ENCODE data around the gene ASCL3. TPM values are rescaled to one million over a fixed set of nuclear protein-coding genes. Genes with fewer than 3 reads are reported as not detected.

The ASCL3 gene
- total RNA-seq, 2 donors from 2014 or later: not detected

GRCh38 chr11:8962841-8963240, 20.0 kb upstream of the ASCL3 start:
- intact Hi-C loops (cut with DNase I): loop anchor here (5.0 to 10.0 kb wide), 2 partner anchors 51 to 148 kb away; partner anchors contain the start of gene AKIP1
- peaks cover 8% of the 10 kb centered on the region for H3K4me1 ChIP-seq
- peak overlapping the region; percentile 98 for H3K27ac ChIP-seq

GRCh38 chr11:8961401-8961800, 18.6 kb upstream of the ASCL3 start:
- no peak for DNase-seq
- Histone ChIP-seq H3K9ac (ENCODE audit: low read depth in 2 of 2, low read length in 2 of 2) (no peak overlapping the region), H3K27ac (no peak overlapping the region), H3K27me3 (no peaks in the 10 kb centered on the region), H3K4me1 (peaks cover 8% of the 10 kb centered on the region), H3K4me3 (no peak overlapping the region), H3K9me3 (no peaks in the 10 kb centered on the region), H3K36me3 (no peaks in the 10 kb centered on the region)
- no peak for TF ChIP-seq CTCF (IDR thresholded peaks at IDR 0.05)
- intact Hi-C loops (cut with DNase I): loop anchor here (5.0 to 10.0 kb wide), 2 partner anchors 49 to 147 kb away; partner anchors contain the start of gene AKIP1

More at GRCh38 chr11:8962841-8963240, 20.0 kb upstream of the ASCL3 start:
- Histone ChIP-seq H3K9ac (ENCODE audit: low read depth in 2 of 2, low read length in 2 of 2) (peak overlapping the region in 1 of 2 donors; percentile 95), H3K27me3 (no peaks in the 10 kb centered on the region), H3K9me3 (no peaks in the 10 kb centered on the region), H3K36me3 (no peaks in the 10 kb centered on the region), H3K4me3 (peak overlapping the region; percentile 74)
- DNase-seq: no peak
- TF ChIP-seq CTCF (IDR thresholded peaks at IDR 0.05): no peak

DNA sequence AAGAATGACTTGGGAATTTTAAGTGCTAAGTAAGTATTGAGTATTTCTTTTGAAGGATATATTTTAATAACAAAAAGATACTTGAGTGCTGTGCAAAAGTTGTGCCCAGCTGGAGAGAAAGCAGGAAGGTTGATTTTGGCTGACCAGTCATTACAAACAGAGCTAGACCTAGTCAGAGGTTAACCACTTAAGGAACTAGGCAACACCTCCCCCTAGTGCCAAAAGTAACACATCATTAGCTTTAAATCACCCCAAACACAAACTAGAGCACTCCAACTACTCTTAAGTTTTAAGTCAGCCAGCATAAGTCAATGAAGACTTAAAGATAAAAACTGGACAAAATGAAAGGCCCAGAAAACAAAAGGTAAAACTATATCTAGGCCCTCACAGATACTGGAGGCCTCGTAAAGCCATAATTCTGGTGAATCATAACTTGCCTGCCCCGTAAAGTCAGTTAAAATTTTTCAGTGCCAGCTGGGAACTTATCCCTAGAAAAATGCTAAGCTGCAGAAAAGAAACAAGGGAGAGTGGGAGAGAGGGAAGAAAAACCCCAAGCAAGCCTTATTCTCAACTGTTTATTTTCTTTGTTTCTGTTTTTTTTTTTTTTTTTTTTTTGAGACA, 16.8 kb upstream of the ASCL3 start:
- H3K4me1 ChIP-seq: peaks cover 8% of the 10 kb centered on the region
- H3K9ac ChIP-seq (ENCODE audit: low read depth in 2 of 2, low read length in 2 of 2): no peak overlapping the region
- H3K27ac ChIP-seq: peak overlapping the region; percentile 0
- TF ChIP-seq CTCF (IDR thresholded peaks at IDR 0.05): peak; percentile 44
- H3K36me3 ChIP-seq: no peaks in the 10 kb centered on the region
- peak; percentile 58 for DNase-seq
- H3K4me3 ChIP-seq: no peak overlapping the region
- H3K9me3 ChIP-seq: no peaks in the 10 kb centered on the region
- intact Hi-C loops (cut with DNase I): loop anchor here (5.0 to 10.0 kb wide), 2 partner anchors 47 to 145 kb away; partner anchors contain the start of gene AKIP1
- no peaks in the 10 kb centered on the region for H3K27me3 ChIP-seq

GRCh38 chr11:8956860-8957259, 14.0 kb upstream of the ASCL3 start:
- Histone ChIP-seq H3K36me3 (no peaks in the 10 kb centered on the region), H3K27ac (no peak overlapping the region), H3K9me3 (no peaks in the 10 kb centered on the region), H3K9ac (ENCODE audit: low read depth in 2 of 2, low read length in 2 of 2) (no peak overlapping the region), H3K27me3 (no peaks in the 10 kb centered on the region), H3K4me1 (no peaks in the 10 kb centered on the region), H3K4me3 (no peak overlapping the region)
- no peak for DNase-seq
- intact Hi-C loops (cut with DNase I): no loop called here
- TF ChIP-seq CTCF (IDR thresholded peaks at IDR 0.05): no peak

DNA sequence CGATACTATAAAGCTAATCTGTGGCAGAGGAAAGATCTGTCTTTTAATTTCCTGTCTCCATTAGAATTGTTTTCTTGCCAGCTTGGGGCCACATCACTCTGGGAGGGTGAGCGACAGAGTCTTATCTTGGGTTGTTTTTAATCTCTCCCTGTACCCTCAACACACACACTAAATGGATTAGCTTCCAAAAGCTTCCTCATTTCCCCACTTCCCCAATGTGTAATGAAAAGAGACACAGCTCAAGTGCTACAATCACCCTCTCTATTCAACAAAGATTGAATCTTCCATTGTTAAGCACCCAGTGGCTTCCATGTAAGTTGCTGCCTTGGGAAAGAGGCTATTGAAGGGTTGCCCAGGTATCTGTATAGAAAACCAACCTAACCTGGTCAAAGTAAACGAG, 6.1 kb upstream of the ASCL3 start:
- Histone ChIP-seq H3K27ac (no peak overlapping the region), H3K4me3 (no peak overlapping the region)

More for the DNA sequence above, 6.1 kb upstream of the ASCL3 start:
- H3K36me3 ChIP-seq: no peaks in the 10 kb centered on the region
- no peaks in the 10 kb centered on the region for H3K9me3 ChIP-seq
- no peak for DNase-seq
- no peak for TF ChIP-seq CTCF (IDR thresholded peaks at IDR 0.05)
- H3K4me1 ChIP-seq: no peaks in the 10 kb centered on the region
- no peaks in the 10 kb centered on the region for H3K27me3 ChIP-seq
- H3K9ac ChIP-seq (ENCODE audit: low read depth in 2 of 2, low read length in 2 of 2): no peak overlapping the region
- intact Hi-C loops (cut with DNase I): no loop called here

Data from colonic mucosa (tissue), 4 donors.